A549 (cell line): ENCODE measurements around the gene CYP24A1. TPM values are rescaled to one million over a fixed set of nuclear protein-coding genes. Genes with fewer than 3 reads are reported as not detected.
A peak's percentile ranks its signal among the peaks of the same experiment; 100 is the strongest.

ENCODE experiments used
- ATAC-seq, 2 experiments: fragments of 200-7000 bp in 1 of 2; fragments of >200 bp in 1 of 2; cut with Nextera tagmentation in 1 of 2; cut with Tn5 transposase in 1 of 2; 3 replicates each; pipeline versions ENCODE4 v1.8.0 to v1.9.1; 2018 to 2020; ENCODE audit warnings: mild to moderate bottlenecking in 1 of 2, moderate library complexity in 1 of 2
- CTCF ChIA-PET: fragments of 300-600 bp; sonication (Branson Sonifier 250); formaldehyde crosslinking; extraction: SDS; loops from one replicate; lab custom pipeline; 2021; ENCODE audit warnings: antibody characterized with exemption, inconsistent platforms; lab: Yijun Ruan, JAX
- POLR2A ChIA-PET: fragments of 350-600 bp; formaldehyde crosslinking; extraction: SDS; loops from one replicate; lab custom pipeline; 2021; ENCODE audit warnings: antibody characterized with exemption, inconsistent platforms; lab: Yijun Ruan, JAX
- DNase-seq, 2 experiments: peaks; one replicate each; pipeline versions ENCODE4 v3.0.0 to v3.0.0-alpha.2; 2011 to 2016; ENCODE audit warnings: low read depth in 1 of 2, low spot score in 1 of 2
- FAIRE-seq: peaks from 2 replicates; lab custom pipeline; 2011; peaks lifted over from hg19 to GRCh38; lab: Jason Lieb, UNC
- H3K27ac ChIP-seq, 2 experiments: fragments of >200 bp; sonication (Bioruptor Twin); formaldehyde crosslinking; 3 replicates each; pipeline ENCODE4 v1.5.1; 2016 to 2017
- H3K4me1 ChIP-seq: fragments of >200 bp; sonication (Bioruptor Twin); formaldehyde crosslinking; 3 replicates; pipeline ENCODE4 v1.6.1; 2016
- H3K4me2 ChIP-seq: fragments of >200 bp; sonication (Bioruptor Twin); formaldehyde crosslinking; 3 replicates; pipeline ENCODE4 v1.6.1; 2016
- H3K4me3 ChIP-seq: fragments of >200 bp; sonication (Bioruptor Twin); formaldehyde crosslinking; 3 replicates; pipeline ENCODE4 v1.5.1; 2016
- H3K9me3 ChIP-seq: fragments of >200 bp; sonication (Bioruptor Twin); formaldehyde crosslinking; 3 replicates; pipeline ENCODE4 v1.6.1; 2016
- BHLHE40 ChIP-seq: IDR thresholded peaks from 2 replicates; pipeline ENCODE4 v1.6.1; 2012; ENCODE audit warnings: low read depth, low read length, inconsistent platforms
- EP300 ChIP-seq, 2 experiments: fragments of >200 bp; sonication (Bioruptor Twin); formaldehyde crosslinking; IDR thresholded peaks; 2 replicates in 1 of 2; 3 replicates in 1 of 2; pipeline ENCODE4 v1.6.1; 2016 to 2017
- FOSB ChIP-seq: fragments of 250-450 bp; sonication (Bioruptor Pico); IDR thresholded peaks from 2 replicates; pipeline ENCODE4 v1.5.0; 2020; ENCODE audit warnings: mild to moderate bottlenecking, moderate library complexity
- GATA3 ChIP-seq: IDR thresholded peaks from 2 replicates; pipeline ENCODE4 v1.6.1; 2012; ENCODE audit warnings: borderline replicate concordance
- HDAC2 ChIP-seq: fragments of 200-600 bp; sonication (generic); IDR thresholded peaks from 2 replicates; pipeline ENCODE4 v1.6.1; 2016
- HOXA7 ChIP-seq: fragments of 250-450 bp; sonication (Bioruptor Pico); IDR thresholded peaks from 2 replicates; pipeline ENCODE4 v1.5.0; 2020; ENCODE audit warnings: mild to moderate bottlenecking, moderate library complexity
- HOXB13 ChIP-seq: fragments of 250-450 bp; sonication (Bioruptor Pico); IDR thresholded peaks from 2 replicates; pipeline ENCODE4 v1.5.0; 2020; ENCODE audit warnings: low read depth, mild to moderate bottlenecking, moderate library complexity
- JUN ChIP-seq, 2 experiments: fragments of >200 bp; sonication (Bioruptor Twin); formaldehyde crosslinking; IDR thresholded peaks; 2 replicates in 1 of 2; 3 replicates in 1 of 2; pipeline ENCODE4 v1.6.1; 2016 to 2017
- MYC ChIP-seq: IDR thresholded peaks from 2 replicates; pipeline ENCODE4 v1.6.1; 2012; ENCODE audit warnings: mild to moderate bottlenecking, inconsistent platforms, low read length, improper control_type of control experiment, borderline replicate concordance
- NFE2L2 ChIP-seq: fragments of 150-350 bp; conservative IDR thresholded peaks from 2 replicates; pipeline ENCODE4 v1.6.1; 2014; ENCODE audit warnings: low read length
- NPAS2 ChIP-seq: fragments of 250-450 bp; sonication (Bioruptor Pico); IDR thresholded peaks from 2 replicates; pipeline ENCODE4 v1.8.0; 2022; ENCODE audit warnings: mild to moderate bottlenecking, moderate library complexity, borderline replicate concordance
- NR3C1 ChIP-seq: fragments of >200 bp; sonication (Bioruptor Twin); formaldehyde crosslinking; IDR thresholded peaks from 3 replicates; pipeline ENCODE4 v1.6.1; 2017
- POLR2AphosphoS2 ChIP-seq: conservative IDR thresholded peaks from 2 replicates; pipeline ENCODE4 v1.6.1; 2012; ENCODE audit warnings: low read length, improper control_type of control experiment, inconsistent platforms
- RAD21 ChIP-seq, 2 experiments: fragments of >200 bp in 1 of 2; sonication (Bioruptor Twin) in 1 of 2; formaldehyde crosslinking in 1 of 2; IDR thresholded peaks in 1 of 2; conservative IDR thresholded peaks in 1 of 2; 2 replicates in 1 of 2; 3 replicates in 1 of 2; pipeline ENCODE4 v1.6.1; 2012 to 2018; ENCODE audit warnings: inconsistent platforms in 1 of 2
- RARB ChIP-seq: fragments of 250-450 bp; sonication (Bioruptor Pico); IDR thresholded peaks from 2 replicates; pipeline ENCODE4 v1.8.0; 2021; ENCODE audit warnings: mild to moderate bottlenecking, moderate library complexity
- RCOR1 ChIP-seq: fragments of 150-350 bp; IDR thresholded peaks from 2 replicates; pipeline ENCODE4 v1.6.1; 2014; ENCODE audit warnings: antibody characterized with exemption, low read length, low read depth
- TFCP2L1 ChIP-seq: fragments of 250-450 bp; sonication (Bioruptor Pico); IDR thresholded peaks from 2 replicates; pipeline ENCODE4 v1.5.0; 2021; ENCODE audit warnings: mild to moderate bottlenecking
- TP53 ChIP-seq: fragments of 250-450 bp; sonication (Bioruptor Pico); IDR thresholded peaks from 2 replicates; pipeline ENCODE4 v1.5.0; 2021; ENCODE audit warnings: mild to moderate bottlenecking, moderate library complexity
- ZC3H11A ChIP-seq: fragments of 450-650 bp; IDR thresholded peaks from 2 replicates; pipeline ENCODE4 v1.6.1; 2014; ENCODE audit warnings: antibody characterized with exemption, mild to moderate bottlenecking
- WGBS: methylation state at CpG from one replicate; pipeline ENCODE4 v1.1.6; 2017; ENCODE audit errors: missing lambda C conversion rate; 5-methylcytosine and 5-hydroxymethylcytosine counted together
- polyA plus RNA-seq, 4 experiments: library from polyadenylated mRNA; depleted of rRNA in 3 of 4; stranded (reverse); fragments of >200 nt; fragmentation: RNase III in 1 of 4; extraction: RNeasy Plus Mini Kit Qiagen cat#74134 plus additional on column Dnase treatment in 1 of 4; gene quantifications; 2 replicates in 3 of 4; 3 replicates in 1 of 4; pipeline ENCODE4 v1.2.3, GENCODE V29; 2011 to 2017
- TF ChIP-seq, protein P1 (sequence below): fragments of 250-450 bp; sonication (Bioruptor Pico); IDR thresholded peaks from 2 replicates; pipeline ENCODE4 v1.5.0; 2021; ENCODE audit warnings: mild to moderate bottlenecking, moderate library complexity, borderline replicate concordance
- TF ChIP-seq, protein P2 (sequence below): fragments of >200 bp; sonication (Bioruptor Twin); formaldehyde crosslinking; IDR thresholded peaks from 3 replicates; pipeline ENCODE4 v1.5.1; 2016
- TF ChIP-seq, protein P3 (sequence below): fragments of >200 bp; sonication (Bioruptor Twin); formaldehyde crosslinking; IDR thresholded peaks from 2 replicates; pipeline ENCODE4 v1.6.1; 2016

The CYP24A1 gene
- polyA plus RNA-seq, 2 of the 4 experiments (the other 2 are of a cell fraction) = 722 to 1,617 TPM

DNA sequence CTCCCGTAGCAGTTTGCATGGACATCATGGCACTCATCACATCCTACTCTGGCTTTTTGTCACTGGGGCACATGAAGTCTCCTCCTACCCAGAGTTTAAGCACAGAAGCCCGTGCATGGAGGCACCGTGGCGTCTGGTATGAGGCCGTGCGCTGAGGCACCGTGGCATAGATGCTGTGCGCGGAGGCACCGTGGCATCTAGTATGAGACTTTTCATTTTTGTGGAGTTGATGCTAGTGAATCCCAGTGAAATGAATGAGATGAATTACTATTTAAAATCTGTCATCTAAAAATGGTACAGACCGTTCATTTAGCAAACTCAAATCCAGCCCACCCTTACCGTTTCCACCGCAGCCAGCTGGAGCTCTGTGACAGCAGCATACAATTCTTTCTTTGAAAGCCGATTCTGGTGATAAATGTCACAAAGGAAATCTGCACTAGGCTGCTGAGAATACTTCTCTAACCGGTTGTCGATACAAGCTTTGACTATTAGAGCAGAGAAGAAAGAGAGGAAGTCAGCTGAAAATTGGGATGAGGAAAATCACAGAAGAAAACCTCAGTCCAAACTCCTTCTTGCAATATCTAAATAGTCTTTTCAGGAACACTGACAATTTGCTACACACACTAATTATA is 11.3 kb downstream of the CYP24A1 start:
- TF ChIP-seq HOXB13 (CRISPR knock-in tag) = peak; percentile 37; the same call in 1 of the 2 replicates
- TF ChIP-seq MYC = no peak
- no peak; the same call in 1 of the 2 replicates for TF ChIP-seq HOXA7 (CRISPR knock-in tag)
- no peak for TF ChIP-seq RCOR1
- no peak for TF ChIP-seq BHLHE40
- TF ChIP-seq NFE2L2 = no peak
- no peak for TF ChIP-seq TP53 (CRISPR knock-in tag)
- TF ChIP-seq ZC3H11A = no peak
- TF ChIP-seq, protein P1, sequence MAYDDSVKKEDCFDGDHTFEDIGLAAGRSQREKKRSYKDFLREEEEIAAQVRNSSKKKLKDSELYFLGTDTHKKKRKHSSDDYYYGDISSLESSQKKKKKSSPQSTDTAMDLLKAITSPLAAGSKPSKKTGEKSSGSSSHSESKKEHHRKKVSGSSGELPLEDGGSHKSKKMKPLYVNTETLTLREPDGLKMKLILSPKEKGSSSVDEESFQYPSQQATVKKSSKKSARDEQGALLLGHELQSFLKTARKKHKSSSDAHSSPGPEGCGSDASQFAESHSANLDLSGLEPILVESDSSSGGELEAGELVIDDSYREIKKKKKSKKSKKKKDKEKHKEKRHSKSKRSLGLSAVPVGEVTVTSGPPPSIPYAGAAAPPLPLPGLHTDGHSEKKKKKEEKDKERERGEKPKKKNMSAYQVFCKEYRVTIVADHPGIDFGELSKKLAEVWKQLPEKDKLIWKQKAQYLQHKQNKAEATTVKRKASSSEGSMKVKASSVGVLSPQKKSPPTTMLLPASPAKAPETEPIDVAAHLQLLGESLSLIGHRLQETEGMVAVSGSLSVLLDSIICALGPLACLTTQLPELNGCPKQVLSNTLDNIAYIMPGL (CRISPR knock-in tag) = peak; percentile 62; the same call in 1 of the 2 replicates
- no peak for TF ChIP-seq EP300 (IDR thresholded peaks at IDR 0.05)
- TF ChIP-seq HDAC2 = no peak
- TF ChIP-seq FOSB (CRISPR knock-in tag) = no peak
- TF ChIP-seq GATA3 = 0 out of 2 replicates have a peak, but pooled peaks have one; percentile 11
- no peak for TF ChIP-seq NPAS2
- peak in 1 of 2 experiments; percentile 36; a peak in 4 of 5 replicates for TF ChIP-seq JUN (IDR thresholded peaks at IDR 0.05)
- TF ChIP-seq, all 56 proteins: peak for 4
- Histone ChIP-seq H3K27ac (peak overlapping the region; percentile 93 to 100), H3K4me1 (peaks cover 100% of the 10 kb centered on the region), H3K4me2 (peak overlapping the region; percentile 93), H3K4me3 (peak overlapping the region; percentile 20), H3K9me3 (no peaks in the 10 kb centered on the region)
- ATAC-seq (peak in 1 of 2 experiments; percentile 0; a peak in 3 of 6 replicates), FAIRE-seq (no peak), DNase-seq (peak in 1 of 2 experiments; percentile 47)
- CTCF ChIA-PET = interaction anchor here (0.6 to 10.4 kb wide), 7 partner anchors 30 to 570 kb away, joined by 3 to 97 read pairs (median 3); no protein-coding TSS in a partner anchor
- POLR2A ChIA-PET = interaction anchor here (0.9 to 5.0 kb wide), 3 partner anchors 10 to 33 kb away, joined by 3 to 69 read pairs (median 3); partner anchors contain the start of gene CYP24A1
- 39% methylated on average over 16 of the region's 16 CpGs for WGBS

DNA sequence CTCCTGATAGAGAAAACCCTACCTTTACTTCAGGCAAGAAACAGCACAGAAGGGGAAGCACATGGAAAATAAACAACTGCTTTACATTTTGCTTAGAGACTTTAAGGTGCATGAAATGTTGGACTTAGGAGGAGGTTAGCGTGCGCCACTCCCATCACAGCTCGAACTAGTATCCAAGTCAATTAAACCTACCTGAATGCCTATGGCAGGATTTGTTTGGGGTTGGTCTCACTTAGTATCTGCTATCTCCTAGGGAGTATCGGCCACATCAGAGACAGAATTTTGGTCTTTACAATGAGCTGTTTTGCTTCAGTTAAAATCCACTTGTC is 12.0 kb downstream of the CYP24A1 start:
- H3K4me1 ChIP-seq = peaks cover 100% of the 10 kb centered on the region
- FAIRE-seq = peak; percentile 46
- ChIA-PET POLR2A (interaction anchor here (0.9 to 5.0 kb wide), 3 partner anchors 11 to 34 kb away, joined by 3 to 69 read pairs (median 3); partner anchors contain the start of gene CYP24A1), CTCF (interaction anchor here (1.0 to 10.4 kb wide), 6 partner anchors 8 to 65 kb away, joined by 3 to 97 read pairs (median 8); partner anchors contain the start of gene PFDN4)
- 54% methylated on average over 4 of the region's 4 CpGs for WGBS
- DNase-seq = peak in 1 of 2 experiments; percentile 62
- H3K27ac ChIP-seq = peak overlapping the region; percentile 93 to 100
- peak in 1 of 2 experiments; percentile 1; a peak in 3 of 6 replicates for ATAC-seq
- peak; percentile 67; the same call in 1 of the 2 replicates for TF ChIP-seq TFCP2L1 (CRISPR knock-in tag)
- TF ChIP-seq, protein P1 (CRISPR knock-in tag) = peak; percentile 65; the same call in 1 of the 2 replicates
- peak; percentile 88; the same call in 1 of the 2 replicates for TF ChIP-seq POLR2AphosphoS2
- TF ChIP-seq, protein P2, sequence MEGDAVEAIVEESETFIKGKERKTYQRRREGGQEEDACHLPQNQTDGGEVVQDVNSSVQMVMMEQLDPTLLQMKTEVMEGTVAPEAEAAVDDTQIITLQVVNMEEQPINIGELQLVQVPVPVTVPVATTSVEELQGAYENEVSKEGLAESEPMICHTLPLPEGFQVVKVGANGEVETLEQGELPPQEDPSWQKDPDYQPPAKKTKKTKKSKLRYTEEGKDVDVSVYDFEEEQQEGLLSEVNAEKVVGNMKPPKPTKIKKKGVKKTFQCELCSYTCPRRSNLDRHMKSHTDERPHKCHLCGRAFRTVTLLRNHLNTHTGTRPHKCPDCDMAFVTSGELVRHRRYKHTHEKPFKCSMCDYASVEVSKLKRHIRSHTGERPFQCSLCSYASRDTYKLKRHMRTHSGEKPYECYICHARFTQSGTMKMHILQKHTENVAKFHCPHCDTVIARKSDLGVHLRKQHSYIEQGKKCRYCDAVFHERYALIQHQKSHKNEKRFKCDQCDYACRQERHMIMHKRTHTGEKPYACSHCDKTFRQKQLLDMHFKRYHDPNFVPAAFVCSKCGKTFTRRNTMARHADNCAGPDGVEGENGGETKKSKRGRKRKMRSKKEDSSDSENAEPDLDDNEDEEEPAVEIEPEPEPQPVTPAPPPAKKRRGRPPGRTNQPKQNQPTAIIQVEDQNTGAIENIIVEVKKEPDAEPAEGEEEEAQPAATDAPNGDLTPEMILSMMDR = no peak
- TF ChIP-seq JUN (IDR thresholded peaks at IDR 0.05) = 0 out of 5 replicates have a peak, but pooled peaks of 1 of the 2 experiments have one; percentile 16
- no peak for TF ChIP-seq RAD21 (conservative IDR thresholded peaks at IDR 0.05 in 1 of 2, IDR thresholded peaks at IDR 0.05 in 1 of 2)
- peak; percentile 90 for TF ChIP-seq HOXA7 (CRISPR knock-in tag)
- TF ChIP-seq HOXB13 (CRISPR knock-in tag) = no peak; the same call in 1 of the 2 replicates
- peak; percentile 18; the same call in 1 of the 2 replicates for TF ChIP-seq FOSB (CRISPR knock-in tag)
- TF ChIP-seq, protein P3, sequence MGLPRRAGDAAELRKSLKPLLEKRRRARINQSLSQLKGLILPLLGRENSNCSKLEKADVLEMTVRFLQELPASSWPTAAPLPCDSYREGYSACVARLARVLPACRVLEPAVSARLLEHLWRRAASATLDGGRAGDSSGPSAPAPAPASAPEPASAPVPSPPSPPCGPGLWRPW = no peak
- no peak for TF ChIP-seq NR3C1
- peak; percentile 58 for TF ChIP-seq RARB (CRISPR knock-in tag)
- TF ChIP-seq, all 56 proteins: peak for 7
- peak overlapping the region; percentile 20 for H3K4me3 ChIP-seq
- no peaks in the 10 kb centered on the region for H3K9me3 ChIP-seq
- peak overlapping the region; percentile 93 for H3K4me2 ChIP-seq
